ENCODE measurements around the gene ENTPD2.

DNA sequence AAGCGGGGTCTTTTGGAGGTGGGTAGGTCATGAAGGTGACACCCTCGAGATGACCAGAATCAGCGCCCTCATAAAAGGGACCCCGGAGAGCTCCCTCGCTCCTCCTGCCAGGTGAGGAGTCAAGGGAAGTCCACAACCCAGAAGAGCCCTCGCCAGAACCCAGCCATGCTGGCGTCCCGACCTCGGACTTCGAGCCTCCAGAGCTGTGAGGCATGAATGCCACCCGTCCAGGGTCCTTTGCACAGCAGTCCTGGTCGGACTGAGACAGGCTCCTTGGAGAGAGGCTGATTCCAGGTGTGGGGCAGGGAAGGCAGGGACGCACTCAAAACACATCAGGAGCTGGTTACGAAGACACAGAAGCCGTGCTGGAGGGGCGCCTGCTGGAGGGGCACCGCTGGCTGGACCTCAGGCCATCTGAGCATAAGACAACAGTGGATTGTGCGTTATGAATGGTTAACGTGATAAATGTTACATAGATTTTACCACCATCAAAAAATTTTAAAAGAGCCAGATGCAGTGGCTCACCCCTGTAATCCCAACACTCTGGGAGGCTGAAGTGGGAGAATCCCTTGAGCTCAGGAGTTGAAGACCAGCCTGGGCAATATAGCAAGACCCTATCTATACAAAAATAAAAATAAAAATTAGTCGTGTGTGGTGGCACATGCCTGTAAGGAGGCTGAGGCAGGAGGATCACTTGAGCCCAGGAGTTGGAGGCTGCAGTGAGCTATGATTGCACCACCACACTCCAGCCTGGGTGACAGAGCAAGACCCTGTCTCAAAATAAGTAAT, 51.8 kb downstream of the ENTPD2 start:
- no peak for TF ChIP-seq EZH2 (IDR thresholded peaks at IDR 0.05; ENCODE audit: low read length, missing control alignments)
- TF ChIP-seq CTCF (conservative IDR thresholded peaks at IDR 0.05 in 1 of 2, IDR thresholded peaks at IDR 0.05 in 1 of 2; ENCODE audit: low read depth in 1 of 2, low read length in 2 of 2): no peak

Measured in fibroblast of lung (primary cell).